Neural cell (in vitro differentiated cells): ENCODE results near the gene PLEKHO2.

Experiments used
- EP300 ChIP-seq: fragments of 450-650 bp; conservative IDR thresholded peaks from 2 replicates; pipeline ENCODE4 v1.6.1; 2014; ENCODE audit warnings: antibody characterized with exemption, mild to moderate bottlenecking, moderate library complexity; ENCODE audit not compliant: poor library complexity, severe bottlenecking
- EZH2 ChIP-seq: fragments of 200-600, 300-800 bp; shearing (Covaris generic), sonication (generic); IDR thresholded peaks from 2 replicates; pipeline ENCODE4 v1.6.1; 2014; ENCODE audit warnings: antibody characterized with exemption, low read length, borderline replicate concordance, mild to moderate bottlenecking; ENCODE audit not compliant: insufficient read depth, poor library complexity, severe bottlenecking
- MXI1 ChIP-seq: fragments of 450-650 bp; conservative IDR thresholded peaks from 2 replicates; pipeline ENCODE4 v1.6.1; 2014; ENCODE audit warnings: antibody characterized with exemption, mild to moderate bottlenecking; ENCODE audit not compliant: poor library complexity, severe bottlenecking
- POLR2AphosphoS5 ChIP-seq: IDR thresholded peaks from 2 replicates; pipeline ENCODE4 v1.6.1; 2012
- REST ChIP-seq: IDR thresholded peaks from 2 replicates; pipeline ENCODE4 v1.6.1; 2012; ENCODE audit warnings: borderline replicate concordance
- TAF1 ChIP-seq: IDR thresholded peaks from 2 replicates; pipeline ENCODE4 v1.6.1; 2012; ENCODE audit warnings: low read depth
- TF ChIP-seq, protein P1 (sequence below): fragments of 450-650 bp; IDR thresholded peaks from 2 replicates; pipeline ENCODE4 v1.5.1; 2014; ENCODE audit warnings: antibody characterized with exemption, mild to moderate bottlenecking, moderate library complexity; ENCODE audit not compliant: poor library complexity, severe bottlenecking

DNA sequence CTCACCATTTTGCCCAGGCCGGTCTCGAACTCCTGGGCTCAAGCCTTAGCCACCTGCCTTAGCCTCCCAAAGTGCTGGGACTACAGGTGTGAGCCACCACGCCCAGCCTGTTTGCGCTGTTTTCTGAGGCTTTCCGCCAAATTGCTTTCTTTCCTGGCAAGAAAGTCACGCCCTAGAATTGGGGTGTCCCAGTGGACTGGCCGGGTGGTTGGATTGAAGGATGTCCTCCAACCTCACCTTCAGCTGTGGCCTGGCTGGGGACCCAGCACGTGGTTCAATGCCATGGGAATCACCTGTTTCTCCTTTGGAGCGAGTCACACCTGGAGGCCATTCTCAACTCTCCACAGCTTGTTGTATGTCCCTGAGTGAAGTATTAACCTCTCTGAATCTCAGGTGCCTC lies 64.2 kb downstream of the PLEKHO2 start:
- TF ChIP-seq EZH2: no peak
- TF ChIP-seq REST: no peak
- TF ChIP-seq EP300: no peak
- TF ChIP-seq, protein P1, sequence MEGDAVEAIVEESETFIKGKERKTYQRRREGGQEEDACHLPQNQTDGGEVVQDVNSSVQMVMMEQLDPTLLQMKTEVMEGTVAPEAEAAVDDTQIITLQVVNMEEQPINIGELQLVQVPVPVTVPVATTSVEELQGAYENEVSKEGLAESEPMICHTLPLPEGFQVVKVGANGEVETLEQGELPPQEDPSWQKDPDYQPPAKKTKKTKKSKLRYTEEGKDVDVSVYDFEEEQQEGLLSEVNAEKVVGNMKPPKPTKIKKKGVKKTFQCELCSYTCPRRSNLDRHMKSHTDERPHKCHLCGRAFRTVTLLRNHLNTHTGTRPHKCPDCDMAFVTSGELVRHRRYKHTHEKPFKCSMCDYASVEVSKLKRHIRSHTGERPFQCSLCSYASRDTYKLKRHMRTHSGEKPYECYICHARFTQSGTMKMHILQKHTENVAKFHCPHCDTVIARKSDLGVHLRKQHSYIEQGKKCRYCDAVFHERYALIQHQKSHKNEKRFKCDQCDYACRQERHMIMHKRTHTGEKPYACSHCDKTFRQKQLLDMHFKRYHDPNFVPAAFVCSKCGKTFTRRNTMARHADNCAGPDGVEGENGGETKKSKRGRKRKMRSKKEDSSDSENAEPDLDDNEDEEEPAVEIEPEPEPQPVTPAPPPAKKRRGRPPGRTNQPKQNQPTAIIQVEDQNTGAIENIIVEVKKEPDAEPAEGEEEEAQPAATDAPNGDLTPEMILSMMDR: no peak
- TF ChIP-seq TAF1: no peak
- no peak for TF ChIP-seq POLR2AphosphoS5
- TF ChIP-seq MXI1: no peak
